HCT116 (cell line): Measurements from ENCODE around the gene DUSP14.

Experiments used
- CEBPB ChIP-seq: IDR thresholded peaks from 2 replicates; pipeline ENCODE4 v1.6.1; 2012; ENCODE audit warnings: low read depth
- CTCF ChIP-seq, 3 experiments: fragments of 200-600 bp in 1 of 3; sonication (generic) in 1 of 3; IDR thresholded peaks in 2 of 3; conservative IDR thresholded peaks in 1 of 3; 2 replicates each; pipeline ENCODE4 v1.5.1; 2012 to 2017; ENCODE audit warnings: low read depth in 2 of 3, low read length in 2 of 3, antibody characterized with exemption in 1 of 3, borderline replicate concordance in 1 of 3, control low read depth in 1 of 3, mild to moderate bottlenecking in 1 of 3, mixed read lengths in 1 of 3, mixed run types in 1 of 3, moderate library complexity in 1 of 3; ENCODE audit not compliant: insufficient read depth in 1 of 3
- EZH2phosphoT487 ChIP-seq: fragments of 200-600 bp; IDR thresholded peaks from 2 replicates; pipeline ENCODE4 v1.6.1; 2018; ENCODE audit warnings: antibody characterized with exemption, borderline replicate concordance
- MAX ChIP-seq: IDR thresholded peaks from 2 replicates; pipeline ENCODE4 v1.6.1; 2012
- POLR2A ChIP-seq: IDR thresholded peaks from 2 replicates; pipeline ENCODE4 v1.7.0; 2011; ENCODE audit warnings: borderline replicate concordance; ENCODE audit not compliant: insufficient read depth, insufficient read length; ENCODE audit errors: extremely low read depth
- POLR2AphosphoS5 ChIP-seq: IDR thresholded peaks from 2 replicates; pipeline ENCODE4 v1.6.1; 2011; ENCODE audit warnings: mild to moderate bottlenecking, low read depth, low read length, moderate library complexity
- RAD21 ChIP-seq: IDR thresholded peaks from 2 replicates; pipeline ENCODE4 v1.6.1; 2012; ENCODE audit warnings: low read depth, mild to moderate bottlenecking
- SP1 ChIP-seq: IDR thresholded peaks from 2 replicates; pipeline ENCODE4 v1.6.1; 2012; ENCODE audit warnings: low read depth
- TCF7L2 ChIP-seq: IDR thresholded peaks from 2 replicates; pipeline ENCODE4 v1.7.0; 2011; ENCODE audit warnings: borderline replicate concordance, inconsistent platforms; ENCODE audit not compliant: insufficient read depth, insufficient read length; ENCODE audit errors: extremely low read depth
- YY1 ChIP-seq: IDR thresholded peaks from 2 replicates; pipeline ENCODE4 v1.6.1; 2011; ENCODE audit warnings: low read length, low read depth, moderate library complexity, mild to moderate bottlenecking; ENCODE audit not compliant: insufficient replicate concordance; ENCODE audit errors: extremely low read depth
- ZBTB33 ChIP-seq: IDR thresholded peaks from 2 replicates; pipeline ENCODE4 v1.6.1; 2011; ENCODE audit warnings: mild to moderate bottlenecking, low read length, moderate library complexity; ENCODE audit not compliant: insufficient replicate concordance; ENCODE audit errors: extremely low read depth
- ZFX ChIP-seq: fragments of 450-650 bp; IDR thresholded peaks from 2 replicates; pipeline ENCODE4 v1.6.1; 2017
- ZNF274 ChIP-seq: fragments of 200-500 bp; sonication (Bioruptor generic); IDR thresholded peaks from 2 replicates; pipeline ENCODE4 v1.6.1; 2014; ENCODE audit warnings: mild to moderate bottlenecking, low read depth, low read length, inconsistent platforms

DNA sequence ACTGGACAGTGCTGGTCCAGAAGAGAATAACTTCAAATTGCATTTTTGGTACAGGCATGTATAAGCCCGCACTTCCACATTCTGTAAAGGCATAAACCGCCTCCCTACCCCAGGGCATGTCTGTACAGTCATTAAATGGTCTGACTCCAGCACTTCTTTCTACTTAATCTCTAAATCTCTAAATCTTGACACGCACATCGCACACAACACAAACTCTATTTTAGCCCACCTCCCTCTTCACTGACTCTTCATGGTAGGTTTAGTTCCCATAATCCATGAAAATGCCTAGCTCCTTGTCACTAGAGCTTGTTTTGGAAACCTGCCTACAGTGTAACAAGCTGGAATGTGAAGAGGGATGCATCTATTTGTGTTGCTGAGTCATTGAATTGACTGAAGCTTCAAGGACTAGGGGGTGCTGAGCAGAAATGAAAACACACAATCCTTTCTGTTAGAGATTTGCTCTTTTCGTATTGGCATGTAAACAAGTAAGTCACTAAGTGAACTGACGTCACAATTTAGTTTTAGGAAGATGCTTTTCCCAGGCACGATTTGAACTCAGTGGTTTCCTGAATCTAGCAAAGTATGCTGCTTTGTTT lies 1.6 kb upstream of the DUSP14 start:
- TF ChIP-seq POLR2A, result no peak
- TF ChIP-seq CTCF (IDR thresholded peaks at IDR 0.05 in 2 of 3, conservative IDR thresholded peaks at IDR 0.05 in 1 of 3; ENCODE audit: borderline replicate concordance in 1 of 3, insufficient read depth in 1 of 3, low read depth in 2 of 3, low read length in 2 of 3), result no peak
- TF ChIP-seq MAX, result no peak
- TF ChIP-seq POLR2AphosphoS5, result peak; percentile 34; the same call in 1 of the 2 replicates
- no peak for TF ChIP-seq YY1
- no peak for TF ChIP-seq EZH2phosphoT487
- no peak for TF ChIP-seq TCF7L2
- TF ChIP-seq CEBPB, result no peak; the same call in 1 of the 2 replicates
- TF ChIP-seq SP1, result peak; percentile 42; the same call in 1 of the 2 replicates
- 0 out of 2 replicates have a peak, but pooled peaks have one; percentile 8 for TF ChIP-seq RAD21
- no peak for TF ChIP-seq ZBTB33
- TF ChIP-seq ZFX, result no peak
- TF ChIP-seq ZNF274, result no peak
